ENCODE measurements around the gene GIMAP2. TPM values are rescaled to one million over a fixed set of nuclear protein-coding genes. Genes with fewer than 3 reads are reported as not detected.

The GIMAP2 gene
- total RNA-seq, 4 donors from 2014 or later = 0.72 to 12.4 (median 5.6) TPM

- no peak for TF ChIP-seq POLR2A (IDR thresholded peaks at IDR 0.05)
- TF ChIP-seq CTCF (IDR thresholded peaks at IDR 0.05) = no peak
- intact Hi-C loops (cut with DNase I) = no loop called here
- Histone ChIP-seq H3K9me3 (no peaks in the 10 kb centered on the region), H3K4me1 (peaks cover 0 to 22% (median 3%) of the 10 kb centered on the region in 3 donors), H3K36me3 (peaks cover 0 to 24% (median 0%) of the 10 kb centered on the region in 3 donors), H3K27me3 (no peaks in the 10 kb centered on the region), H3K4me3 (no peak overlapping the region), H3K27ac (peak overlapping the region in 2 of 4 donors; percentile 32 to 56)
- WGBS, 2 donors = 50 to 66% methylated on average over 12 of the region's 12 CpGs
- DNase-seq = no peak
Observed at GRCh38 chr7:150722431-150722931, 37.0 kb downstream of the GIMAP2 start.

GRCh38 chr7:150723467-150723866 lies 38.0 kb downstream of the GIMAP2 start:
- Histone ChIP-seq H3K27me3 (no peaks in the 10 kb centered on the region), H3K4me1 (peaks cover 0 to 22% (median 3%) of the 10 kb centered on the region in 3 donors), H3K36me3 (peaks cover 0 to 24% (median 0%) of the 10 kb centered on the region in 3 donors), H3K9me3 (peaks cover 0 to 4% (median 0%) of the 10 kb centered on the region in 3 donors), H3K27ac (no peak overlapping the region), H3K4me3 (no peak overlapping the region)
- 57 to 76% methylated on average over 1 of the region's 1 CpG for WGBS, 2 donors
- no peak for DNase-seq
- intact Hi-C loops (cut with DNase I) = no loop called here
- TF ChIP-seq CTCF (IDR thresholded peaks at IDR 0.05) (no peak), POLR2A (IDR thresholded peaks at IDR 0.05) (no peak)

- intact Hi-C loops (cut with DNase I) = no loop called here
- Histone ChIP-seq H3K27ac (no peak overlapping the region), H3K4me1 (peaks cover 0 to 4% (median 2%) of the 10 kb centered on the region in 3 donors), H3K27me3 (no peaks in the 10 kb centered on the region), H3K9me3 (peaks cover 0 to 4% (median 0%) of the 10 kb centered on the region in 3 donors), H3K36me3 (no peaks in the 10 kb centered on the region), H3K4me3 (no peak overlapping the region)
- DNase-seq = no peak
- 62 to 67% methylated on average over 3 of the region's 3 CpGs for WGBS, 2 donors
- TF ChIP-seq POLR2A (IDR thresholded peaks at IDR 0.05) = no peak
- no peak for TF ChIP-seq CTCF (IDR thresholded peaks at IDR 0.05)
Observed at GRCh38 chr7:150727381-150727780, 41.9 kb downstream of the GIMAP2 start.

- no peak overlapping the region for H3K4me3 ChIP-seq
- H3K27ac ChIP-seq = no peak overlapping the region
- no peak for DNase-seq
- TF ChIP-seq POLR2A (IDR thresholded peaks at IDR 0.05) (no peak), CTCF (IDR thresholded peaks at IDR 0.05) (no peak)
- H3K4me1 ChIP-seq = no peaks in the 10 kb centered on the region
- H3K27me3 ChIP-seq = no peaks in the 10 kb centered on the region
- H3K36me3 ChIP-seq = no peaks in the 10 kb centered on the region
- intact Hi-C loops (cut with DNase I) = no loop called here
- peaks cover 0 to 4% (median 0%) of the 10 kb centered on the region in 3 donors for H3K9me3 ChIP-seq
Observed at GRCh38 chr7:150728011-150728410, 42.5 kb downstream of the GIMAP2 start.

- no peak for DNase-seq
- intact Hi-C loops (cut with DNase I) = no loop called here
- Histone ChIP-seq H3K27me3 (no peaks in the 10 kb centered on the region), H3K4me1 (no peaks in the 10 kb centered on the region), H3K36me3 (no peaks in the 10 kb centered on the region), H3K9me3 (peaks cover 0 to 4% (median 0%) of the 10 kb centered on the region in 3 donors), H3K27ac (no peak overlapping the region), H3K4me3 (no peak overlapping the region)
- TF ChIP-seq POLR2A (IDR thresholded peaks at IDR 0.05) = no peak
Observed at GRCh38 chr7:150728609-150729008, 43.1 kb downstream of the GIMAP2 start.

- no peaks in the 10 kb centered on the region for H3K27me3 ChIP-seq
- no peak for TF ChIP-seq POLR2A (IDR thresholded peaks at IDR 0.05)
- no peak for TF ChIP-seq CTCF (IDR thresholded peaks at IDR 0.05)
- intact Hi-C loops (cut with DNase I) = no loop called here
- H3K27ac ChIP-seq = no peak overlapping the region
- H3K36me3 ChIP-seq = no peaks in the 10 kb centered on the region
- WGBS, 2 donors = 14 to 57% methylated on average over 1 of the region's 1 CpG
- peaks cover 0 to 4% (median 0%) of the 10 kb centered on the region in 3 donors for H3K9me3 ChIP-seq
- DNase-seq = no peak
- H3K4me3 ChIP-seq = no peak overlapping the region
- peaks cover 0 to 3% (median 0%) of the 10 kb centered on the region in 3 donors for H3K4me1 ChIP-seq
Observed at GRCh38 chr7:150731916-150732315, 46.4 kb downstream of the GIMAP2 start.
